Osteocyte (in vitro differentiated cells): Measurements from ENCODE around the gene PHF14. TPM values are rescaled to one million over a fixed set of nuclear protein-coding genes. Genes with fewer than 3 reads are reported as not detected.

Experiments used
- DNase-seq: peaks from one replicate; pipeline ENCODE4 v3.0.0; 2021; ENCODE audit warnings: mixed read lengths; ENCODE audit not compliant: unreplicated experiment; ENCODE audit errors: extremely low spot score
- H3K27ac Mint-ChIP-seq: one replicate; pipeline ENCODE4 v1.8.0; 2021; ENCODE audit warnings: mild to moderate bottlenecking, mixed read lengths; ENCODE audit not compliant: unreplicated experiment
- H3K27me3 Mint-ChIP-seq: one replicate; pipeline ENCODE4 v1.8.0; 2021; ENCODE audit warnings: mixed read lengths; ENCODE audit not compliant: unreplicated experiment
- H3K36me3 Mint-ChIP-seq: one replicate; pipeline ENCODE4 v1.8.0; 2021; ENCODE audit warnings: mixed read lengths; ENCODE audit not compliant: unreplicated experiment
- H3K4me1 Mint-ChIP-seq: one replicate; pipeline ENCODE4 v1.8.0; 2021; ENCODE audit warnings: mixed read lengths; ENCODE audit not compliant: unreplicated experiment
- H3K4me3 Mint-ChIP-seq: one replicate; pipeline ENCODE4 v1.8.0; 2021; ENCODE audit warnings: mild to moderate bottlenecking, moderate library complexity, mixed read lengths; ENCODE audit not compliant: unreplicated experiment
- H3K9me3 Mint-ChIP-seq: one replicate; pipeline ENCODE4 v1.8.0; 2021; ENCODE audit warnings: mixed read lengths; ENCODE audit not compliant: unreplicated experiment
- CTCF ChIP-seq: fragments of 200-600 bp; sonication (generic); IDR thresholded peaks from 2 replicates; pipeline ENCODE4 v1.5.0; 2021; ENCODE audit warnings: antibody characterized with exemption, mild to moderate bottlenecking, moderate library complexity
- total RNA-seq: library from RNA; stranded (reverse); gene quantifications from 2 replicates; pipeline ENCODE4 v1.2.1, GENCODE V29; 2021

PHF14 gene
- total RNA-seq, 1 donor from 2014 or later, result 43.5 TPM

GRCh38 chr7:10931161-10931560 lies 42.5 kb upstream of the PHF14 start:
- Mint-ChIP-seq H3K9me3 (no peaks in the 10 kb centered on the region), H3K36me3 (peaks cover 23% of the 10 kb centered on the region), H3K4me3 (no peak overlapping the region), H3K27me3 (no peaks in the 10 kb centered on the region), H3K4me1 (peaks cover 14% of the 10 kb centered on the region), H3K27ac (no peak overlapping the region)
- no peak for TF ChIP-seq CTCF
- no peak for DNase-seq

GRCh38 chr7:10934292-10934691 lies 39.4 kb upstream of the PHF14 start:
- Mint-ChIP-seq H3K36me3 (peaks cover 29% of the 10 kb centered on the region), H3K4me3 (no peak overlapping the region), H3K27ac (no peak overlapping the region), H3K9me3 (no peaks in the 10 kb centered on the region), H3K4me1 (peaks cover 35% of the 10 kb centered on the region), H3K27me3 (no peaks in the 10 kb centered on the region)
- no peak for TF ChIP-seq CTCF
- no peak for DNase-seq

GRCh38 chr7:10939237-10939910 lies 34.3 kb upstream of the PHF14 start:
- no peaks in the 10 kb centered on the region for H3K27me3 Mint-ChIP-seq
- no peak overlapping the region for H3K4me3 Mint-ChIP-seq
- H3K36me3 Mint-ChIP-seq, result peaks cover 13% of the 10 kb centered on the region
- TF ChIP-seq CTCF, result no peak
- no peak overlapping the region for H3K27ac Mint-ChIP-seq
- DNase-seq, result no peak
- no peaks in the 10 kb centered on the region for H3K9me3 Mint-ChIP-seq
- H3K4me1 Mint-ChIP-seq, result peaks cover 35% of the 10 kb centered on the region

- Mint-ChIP-seq H3K4me1 (peaks cover 30% of the 10 kb centered on the region), H3K4me3 (no peak overlapping the region), H3K27me3 (no peaks in the 10 kb centered on the region), H3K9me3 (no peaks in the 10 kb centered on the region), H3K36me3 (peaks cover 13% of the 10 kb centered on the region), H3K27ac (no peak overlapping the region)
- no peak for TF ChIP-seq CTCF
- DNase-seq, result peak; percentile 96
Measured at GRCh38 chr7:10939911-10940703, 33.6 kb upstream of the PHF14 start.

- no peak for TF ChIP-seq CTCF
- Mint-ChIP-seq H3K27ac (no peak overlapping the region), H3K27me3 (peaks cover 2% of the 10 kb centered on the region), H3K36me3 (peaks cover 10% of the 10 kb centered on the region), H3K4me3 (no peak overlapping the region), H3K9me3 (no peaks in the 10 kb centered on the region), H3K4me1 (peaks cover 23% of the 10 kb centered on the region)
- no peak for DNase-seq
Measured at GRCh38 chr7:10940704-10941355, 32.8 kb upstream of the PHF14 start.
